HEK293 (cell line): ENCODE measurements around the gene PIK3CD.

Experiments
- CTCF ChIA-PET: fragments of 350-600 bp; formaldehyde crosslinking; extraction: SDS; loops from one replicate; lab custom pipeline; 2021; ENCODE audit warnings: antibody characterized with exemption; lab: Yijun Ruan, JAX
- POLR2A ChIA-PET: fragments of 300-600 bp; formaldehyde crosslinking; extraction: SDS; loops from one replicate; lab custom pipeline; 2020; ENCODE audit warnings: antibody characterized with exemption, inconsistent platforms; lab: Yijun Ruan, JAX
- H3K27ac ChIP-seq: fragments of 200-500 bp; sonication (Bioruptor generic); 2 replicates; pipeline ENCODE4 v1.5.1; 2014; ENCODE audit warnings: low read depth, low read length, control low read depth, inconsistent platforms; ENCODE audit errors: extremely low read depth
- H3K36me3 ChIP-seq, 2 experiments: fragments of 200-500 bp in 1 of 2; sonication (Bioruptor generic) in 1 of 2; 1 replicate in 1 of 2; 2 replicates in 1 of 2; pipeline ENCODE4 v1.5.1; 2014 to 2017; ENCODE audit warnings: inconsistent platforms in 2 of 2, low read length in 2 of 2; ENCODE audit not compliant: control insufficient read depth in 2 of 2, insufficient read depth in 1 of 2
- H3K4me1 ChIP-seq: fragments of 200-500 bp; sonication (Bioruptor generic); 2 replicates; pipeline ENCODE4 v1.5.1; 2014; ENCODE audit warnings: mild to moderate bottlenecking, low read length, inconsistent platforms; ENCODE audit not compliant: control insufficient read depth, insufficient read depth
- H3K4me3 ChIP-seq: 2 replicates; pipeline ENCODE4 v1.5.1; 2011; ENCODE audit warnings: low read depth, mild to moderate bottlenecking, control low read depth, low read length, moderate library complexity
- H3K9me3 ChIP-seq: fragments of 200-500 bp; sonication (Bioruptor generic); 2 replicates; pipeline ENCODE4 v1.5.1; 2014; ENCODE audit warnings: low read depth, low read length, inconsistent platforms; ENCODE audit not compliant: control insufficient read depth, insufficient read depth
- KLF8 ChIP-seq: fragments of 450-650 bp; formaldehyde crosslinking; IDR thresholded peaks from 2 replicates; pipeline ENCODE4 v1.5.1; 2016; ENCODE audit warnings: missing biosample characterization, missing genetic modification characterization
- MYNN ChIP-seq: fragments of 450-650 bp; formaldehyde crosslinking; IDR thresholded peaks from 2 replicates; pipeline ENCODE4 v1.5.1; 2016; ENCODE audit warnings: missing biosample characterization, missing genetic modification characterization, borderline replicate concordance
- PATZ1 ChIP-seq: fragments of 450-650 bp; formaldehyde crosslinking; IDR thresholded peaks from 2 replicates; pipeline ENCODE4 v1.5.1; 2016; ENCODE audit warnings: missing biosample characterization, missing genetic modification characterization
- SP2 ChIP-seq: fragments of 450-650 bp; formaldehyde crosslinking; IDR thresholded peaks from 2 replicates; pipeline ENCODE4 v1.5.1; 2016; ENCODE audit warnings: missing biosample characterization, missing genetic modification characterization
- TSHZ1 ChIP-seq: fragments of 450-650 bp; formaldehyde crosslinking; IDR thresholded peaks from 2 replicates; pipeline ENCODE4 v1.5.1; 2016; ENCODE audit warnings: missing biosample characterization, missing genetic modification characterization, borderline replicate concordance
- ZNF10 ChIP-seq: fragments of 450-650 bp; formaldehyde crosslinking; IDR thresholded peaks from 2 replicates; pipeline ENCODE4 v1.5.1; 2017; ENCODE audit warnings: missing biosample characterization, missing genetic modification characterization
- ZNF280C ChIP-seq: fragments of 450-650 bp; formaldehyde crosslinking; IDR thresholded peaks from 2 replicates; pipeline ENCODE4 v1.5.1; 2016; ENCODE audit warnings: missing biosample characterization, missing genetic modification characterization
- ZNF335 ChIP-seq: fragments of 450-650 bp; formaldehyde crosslinking; conservative IDR thresholded peaks from 2 replicates; pipeline ENCODE4 v1.5.1; 2016; ENCODE audit warnings: missing biosample characterization, missing genetic modification characterization
- ZNF404 ChIP-seq: fragments of 450-650 bp; formaldehyde crosslinking; IDR thresholded peaks from 2 replicates; pipeline ENCODE4 v1.5.1; 2017; ENCODE audit warnings: missing biosample characterization, missing genetic modification characterization
- ZNF426 ChIP-seq: fragments of 450-650 bp; formaldehyde crosslinking; IDR thresholded peaks from 2 replicates; pipeline ENCODE4 v1.5.1; 2017; ENCODE audit warnings: missing biosample characterization, missing genetic modification characterization, mild to moderate bottlenecking, inconsistent platforms, moderate library complexity
- ZNF677 ChIP-seq: fragments of 450-650 bp; IDR thresholded peaks from 2 replicates; pipeline ENCODE4 v1.5.0; 2018; ENCODE audit warnings: missing biosample characterization, mild to moderate bottlenecking, missing genetic modification characterization, moderate library complexity
- ZSCAN23 ChIP-seq: fragments of 450-650 bp; formaldehyde crosslinking; IDR thresholded peaks from 2 replicates; pipeline ENCODE4 v1.5.1; 2016; ENCODE audit warnings: missing biosample characterization, missing genetic modification characterization
- ZSCAN4 ChIP-seq: fragments of 450-650 bp; formaldehyde crosslinking; IDR thresholded peaks from 2 replicates; pipeline ENCODE4 v1.5.1; 2017; ENCODE audit warnings: missing biosample characterization, missing genetic modification characterization

The PIK3CD gene

GRCh38 chr1:9648171-9648570 is 3.4 kb upstream of the PIK3CD start (continued):
- TF ChIP-seq ZNF426 (tag by site-specific recombination) (no peak), ZNF280C (no peak), ZNF404 (tag by site-specific recombination) (no peak), MYNN (tag by site-specific recombination) (no peak), ZSCAN4 (no peak)
- TF ChIP-seq, all 188 proteins: peak for 0

- H3K9me3 ChIP-seq, result no peaks in the 10 kb centered on the region
- no peak overlapping the region for H3K4me3 ChIP-seq
- H3K27ac ChIP-seq, result no peak overlapping the region
- CTCF ChIA-PET, result no interaction called here
- H3K36me3 ChIP-seq, result no peaks in the 10 kb centered on the region
- 0 out of 2 replicates have a peak, but pooled peaks cover 2% of the 10 kb centered on the region for H3K4me1 ChIP-seq
- no peak for TF ChIP-seq SP2 (tag by site-specific recombination)
- TF ChIP-seq ZNF677 (tag by site-specific recombination), result no peak
- no peak for TF ChIP-seq KLF8 (tag by site-specific recombination)
- TF ChIP-seq PATZ1 (tag by site-specific recombination), result no peak
- TF ChIP-seq TSHZ1, result no peak
- TF ChIP-seq ZSCAN23 (tag by site-specific recombination), result no peak
- POLR2A ChIA-PET, result no interaction called here
These were observed 1.8 kb upstream of the PIK3CD start for GRCh38 chr1:9649769-9650168.

GRCh38 chr1:9651220-9651564 is 339 bp upstream of the PIK3CD start:
- H3K9me3 ChIP-seq, result no peaks in the 10 kb centered on the region
- CTCF ChIA-PET, result interaction anchor here (2.5 kb wide), 1 partner anchor 23 kb away, joined by 9 read pairs; no protein-coding TSS in a partner anchor
- POLR2A ChIA-PET, result no interaction called here
- no peaks in the 10 kb centered on the region for H3K36me3 ChIP-seq
- H3K27ac ChIP-seq, result no peak overlapping the region
- no peak overlapping the region for H3K4me3 ChIP-seq
- H3K4me1 ChIP-seq, result 0 out of 2 replicates have a peak, but pooled peaks cover 2% of the 10 kb centered on the region
- TF ChIP-seq ZNF335 (tag by site-specific recombination) (peak; percentile 78), ZNF10 (tag by site-specific recombination) (no peak)
